ENCODE measurements around the gene PGBD5.

PGBD5 gene

GRCh38 chr1:230301322-230301721 lies 124.8 kb downstream of the PGBD5 start:
- DNase-seq (ENCODE audit: low read depth), result no peak

- DNase-seq (ENCODE audit: low read depth), result no peak
These were observed 125.5 kb downstream of the PGBD5 start for GRCh38 chr1:230300322-230301301.

DNA sequence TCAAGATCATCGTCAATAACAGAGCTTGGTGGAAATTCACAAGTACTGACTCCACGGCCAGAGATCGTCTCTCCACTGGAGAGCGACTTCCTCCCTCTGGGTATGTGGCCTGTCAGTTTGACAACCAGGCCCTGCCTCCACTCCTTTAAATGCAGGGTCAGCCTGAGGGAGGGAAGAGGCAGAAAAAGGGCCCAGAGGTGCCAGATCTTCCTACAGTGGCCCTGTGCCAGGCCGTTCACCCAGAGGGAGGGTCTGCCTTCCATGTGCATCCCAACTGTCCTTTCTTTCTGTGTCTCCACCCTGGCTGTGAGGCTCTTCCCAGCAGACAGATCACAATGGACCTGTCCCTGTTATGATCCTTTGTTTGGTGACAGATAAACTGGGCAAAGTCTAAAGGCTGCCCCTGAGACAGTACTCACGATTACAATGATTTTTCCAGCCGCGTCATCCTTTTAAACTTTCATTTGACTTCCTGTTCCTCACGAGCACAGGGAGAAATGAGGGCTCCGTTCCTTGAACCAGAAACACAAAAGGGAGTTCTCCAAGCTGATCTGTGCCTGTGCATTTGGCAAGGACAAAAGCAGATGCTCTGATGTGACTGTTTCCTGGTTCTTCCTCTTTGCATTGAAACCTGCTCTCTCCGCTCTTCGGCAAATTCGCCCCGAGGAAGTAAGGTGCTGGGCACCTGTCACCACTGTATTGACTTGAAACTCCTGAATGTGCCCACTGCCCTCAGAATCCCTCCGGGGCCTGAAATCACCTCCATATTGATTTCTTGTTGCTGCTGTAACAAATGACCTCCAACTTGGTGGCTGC lies 126.7 kb downstream of the PGBD5 start:
- no peak for DNase-seq (ENCODE audit: low read depth)

- DNase-seq (ENCODE audit: low read depth), result no peak
These were observed 130.8 kb downstream of the PGBD5 start for GRCh38 chr1:230295367-230295766.

GRCh38 chr1:230293390-230293700 lies 132.8 kb downstream of the PGBD5 start:
- DNase-seq (ENCODE audit: low read depth), result no peak

GRCh38 chr1:230292689-230293389 lies 133.3 kb downstream of the PGBD5 start:
- no peak for DNase-seq (ENCODE audit: low read depth)

DNA sequence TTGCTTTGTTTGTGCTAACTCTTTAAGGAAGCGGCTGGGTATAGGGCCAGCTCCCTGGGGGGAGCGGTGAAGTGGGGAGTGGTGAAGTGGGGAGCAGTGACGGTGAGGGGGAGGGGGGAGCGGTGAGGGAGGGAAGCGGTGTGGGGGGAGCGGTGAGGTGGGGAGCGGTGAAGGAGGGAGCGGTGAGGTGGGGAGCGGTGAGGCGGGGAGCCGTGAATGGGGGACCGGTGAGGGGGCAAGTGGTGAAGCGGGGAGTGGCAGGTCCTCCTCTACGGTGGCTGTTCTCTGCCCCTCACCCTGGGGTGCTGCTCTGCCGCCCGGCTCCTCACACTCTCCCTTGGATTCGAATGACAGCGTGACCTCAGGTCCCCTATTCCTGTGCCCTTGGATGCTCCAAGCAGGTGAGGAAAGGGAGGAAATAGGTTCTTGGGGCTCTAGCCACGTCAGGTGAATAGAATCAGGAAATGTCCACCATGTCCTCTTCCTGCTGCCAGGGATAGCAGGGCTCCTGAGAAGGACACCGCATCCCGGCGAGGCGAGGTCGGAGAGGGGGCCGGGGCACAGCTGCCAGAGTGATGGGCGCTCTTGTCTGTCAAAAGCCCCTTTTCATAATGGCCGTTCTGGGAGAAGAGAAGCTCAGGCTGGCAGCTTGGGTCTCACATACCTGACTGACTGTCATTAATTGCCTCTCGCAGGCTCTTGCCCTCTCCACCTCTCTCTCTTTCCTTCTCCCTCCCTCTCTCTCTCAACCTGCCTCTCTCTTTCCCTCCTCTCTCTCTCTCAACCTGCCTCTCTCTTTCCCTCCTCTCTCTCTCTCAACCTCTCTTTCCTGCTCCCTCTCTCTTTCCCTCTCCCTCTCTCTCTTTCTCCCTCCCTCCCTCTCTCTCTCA lies 134.2 kb downstream of the PGBD5 start:
- no peak for DNase-seq (ENCODE audit: low read depth)

- no peak for DNase-seq (ENCODE audit: low read depth)
These were observed 136.8 kb downstream of the PGBD5 start for GRCh38 chr1:230289350-230289644.

DNA sequence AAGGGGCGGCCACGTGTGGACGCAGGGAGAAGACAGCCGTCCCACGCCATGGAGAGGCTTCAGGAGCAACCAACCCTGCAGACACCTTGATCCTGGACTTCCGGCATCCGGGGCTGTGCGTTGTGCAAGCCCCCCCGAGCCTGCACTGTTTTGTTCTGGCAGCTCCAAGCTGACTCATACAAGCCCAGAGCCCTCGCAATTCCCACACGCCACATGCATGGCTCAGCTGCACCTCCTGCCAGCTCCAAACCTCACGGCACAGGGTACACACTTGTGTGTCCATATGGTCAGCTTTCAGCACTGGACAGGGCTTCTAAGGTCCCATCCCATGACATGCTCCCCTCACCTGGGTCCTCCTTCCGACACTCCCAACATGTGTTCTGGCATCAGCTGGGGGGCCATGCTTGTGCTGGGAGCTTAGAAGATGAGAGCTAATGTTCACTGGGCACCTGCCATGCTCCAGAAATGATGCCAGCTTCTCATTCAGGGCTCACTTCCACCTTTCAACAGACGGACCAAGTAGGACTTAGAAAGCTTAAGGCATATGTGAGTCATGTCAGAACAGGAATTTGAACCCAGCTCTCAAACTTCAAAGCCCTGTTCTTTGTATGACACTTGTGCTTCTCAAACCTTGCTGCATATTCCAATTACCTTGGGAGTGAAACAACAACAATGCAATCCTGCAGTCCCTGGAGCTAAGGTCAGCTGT lies 137.3 kb downstream of the PGBD5 start:
- DNase-seq (ENCODE audit: low read depth), result no peak

- no peak for DNase-seq (ENCODE audit: low read depth)
These were observed 138.3 kb downstream of the PGBD5 start for GRCh38 chr1:230287674-230288315.

- no peak for DNase-seq (ENCODE audit: low read depth)
These were observed 139.3 kb downstream of the PGBD5 start for GRCh38 chr1:230286890-230287269.

DNA sequence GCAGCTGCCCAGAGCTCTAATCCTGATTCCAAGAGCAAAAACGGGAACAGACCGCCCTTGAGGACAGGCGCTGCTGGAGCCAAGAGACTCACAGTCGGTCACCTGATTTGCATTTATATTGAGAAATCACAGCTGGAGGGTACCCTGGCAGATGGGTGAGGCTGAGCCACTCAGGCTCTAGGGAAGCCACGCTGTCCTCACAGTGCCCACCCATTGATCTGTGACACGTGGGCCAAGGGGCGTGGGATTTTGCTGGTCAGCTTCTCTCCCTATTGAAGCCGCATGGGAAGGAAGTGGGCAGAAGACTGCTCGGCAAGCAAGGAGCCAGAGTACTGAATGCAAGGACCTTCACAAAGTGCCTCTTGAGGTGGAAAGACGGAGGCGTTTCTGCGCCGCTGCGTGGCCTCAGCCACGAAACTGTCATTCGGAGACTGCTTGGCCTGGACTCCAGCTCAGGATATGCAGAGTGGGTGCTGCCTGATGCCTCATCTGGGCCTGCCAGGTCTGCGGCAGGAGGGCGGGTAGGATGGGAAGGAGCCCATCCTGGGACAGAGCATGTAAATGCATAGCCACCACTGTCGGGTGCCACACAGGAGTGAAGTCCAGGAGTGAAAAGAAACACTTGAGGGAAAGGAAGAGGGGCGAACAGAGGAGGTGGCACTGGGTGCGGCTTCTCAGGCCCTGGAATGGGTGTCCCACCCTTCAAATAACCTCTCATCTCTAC lies 139.8 kb downstream of the PGBD5 start:
- DNase-seq (ENCODE audit: low read depth), result no peak

- no peak for DNase-seq (ENCODE audit: low read depth)
These were observed 140.8 kb downstream of the PGBD5 start for GRCh38 chr1:230285351-230285750.

GRCh38 chr1:230284891-230285290 lies 141.2 kb downstream of the PGBD5 start:
- no peak for DNase-seq (ENCODE audit: low read depth)

GRCh38 chr1:230283678-230284077 lies 142.5 kb downstream of the PGBD5 start:
- DNase-seq (ENCODE audit: low read depth), result no peak

GRCh38 chr1:230282157-230282556 lies 144.0 kb downstream of the PGBD5 start:
- no peak for DNase-seq (ENCODE audit: low read depth)

DNA sequence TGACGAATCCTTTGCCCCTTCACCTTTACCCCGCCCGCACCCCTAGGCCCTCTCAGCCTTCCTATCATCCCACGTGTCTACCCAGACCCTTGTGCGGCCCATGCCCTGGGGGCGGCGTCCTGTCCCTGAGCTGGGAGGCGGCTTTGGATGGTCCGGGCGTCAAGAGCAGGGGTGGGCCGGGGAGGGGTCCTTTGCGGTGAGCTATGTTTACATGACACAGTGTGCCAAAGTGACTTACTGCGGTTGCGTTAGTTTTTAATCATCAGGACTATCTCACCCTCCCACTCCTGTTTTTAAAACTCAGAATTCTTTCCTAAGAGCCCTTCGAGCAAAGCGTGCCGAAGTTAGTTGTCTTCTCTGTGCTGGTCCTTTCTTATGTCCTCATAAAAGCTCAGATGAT lies 144.6 kb downstream of the PGBD5 start:
- no peak for DNase-seq (ENCODE audit: low read depth)

GRCh38 chr1:230280906-230281413 lies 145.2 kb downstream of the PGBD5 start:
- no peak for DNase-seq (ENCODE audit: low read depth)

DNA sequence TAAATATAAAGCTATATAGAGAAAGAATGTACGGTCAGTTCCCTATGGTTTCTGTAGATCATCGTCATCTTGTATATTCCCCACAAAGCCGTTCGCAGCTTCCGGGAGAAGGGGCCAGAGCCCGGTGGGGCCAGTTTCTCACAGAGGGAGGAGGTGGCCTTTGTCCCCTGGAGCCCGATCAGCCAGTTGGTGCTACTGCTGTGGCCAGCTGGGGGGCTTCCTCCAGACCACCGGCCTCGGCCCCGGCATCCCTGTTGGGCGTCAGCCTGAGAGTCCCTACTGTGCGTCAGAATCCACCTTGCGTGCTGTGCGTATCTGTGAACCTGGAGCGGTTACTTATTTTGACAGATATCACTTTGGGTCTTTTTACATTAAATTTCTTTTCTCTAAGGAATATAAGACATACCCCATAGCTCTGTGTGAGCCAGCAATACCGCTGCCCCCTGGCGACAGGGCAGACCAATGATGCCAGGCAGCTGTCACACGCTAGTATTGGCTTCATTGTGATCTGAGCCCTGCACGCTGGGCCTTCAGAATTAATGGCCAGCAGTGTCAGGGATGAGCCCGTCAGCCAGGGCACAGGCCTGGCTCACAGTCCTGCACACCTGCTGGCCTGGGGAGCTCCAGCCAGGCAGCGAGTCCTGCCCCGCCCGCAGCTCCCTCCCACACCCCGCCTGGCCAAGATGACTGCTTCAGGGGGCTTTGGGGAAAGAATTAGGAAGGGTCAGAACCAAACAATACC lies 145.9 kb downstream of the PGBD5 start:
- no peak for DNase-seq (ENCODE audit: low read depth)

Measured in stimulated activated CD4-positive, alpha-beta T cell treated with anti-CD3 and anti-CD28 coated beads, Interleukin-2, amount 100 ng/mL, for 4 hours (primary cell).